Peyer's patch (tissue), 4 donors: ENCODE data around the gene PRRC2B.

Experiments
- CTCF ChIP-seq, 6 experiments: fragments of 450-650 bp in 4 of 6; fragments of 200-600 bp in 2 of 6; sonication (generic) in 1 of 6; IDR thresholded peaks; one replicate each; pipeline ENCODE4 v1.5.1; 2017 to 2019; ENCODE audit warnings: antibody characterized with exemption in 6 of 6, mild to moderate bottlenecking in 3 of 6, moderate library complexity in 1 of 6
- POLR2A ChIP-seq, 2 donors: fragments of 450-650 bp; IDR thresholded peaks; one replicate each; pipeline ENCODE4 v1.5.1; 2017; ENCODE audit warnings: antibody characterized with exemption in 2 of 2, mild to moderate bottlenecking in 2 of 2, moderate library complexity in 2 of 2

- TF ChIP-seq CTCF (IDR thresholded peaks at IDR 0.05) (no peak), POLR2A (IDR thresholded peaks at IDR 0.05) (no peak)
These were observed 80.8 kb downstream of the PRRC2B start for GRCh38 chr9:131474711-131475110.
